ENCODE results near the gene ADARB1. TPM values are rescaled to one million over a fixed set of nuclear protein-coding genes. Genes with fewer than 3 reads are reported as not detected.
A peak's percentile ranks its signal among the peaks of the same experiment; 100 is the strongest.

The ADARB1 gene
- total RNA-seq, 1 experiment from 2014 or later, result 8.4 TPM

- no peak overlapping the region for H3K4me3 ChIP-seq
- no peaks in the 10 kb centered on the region for H3K36me3 ChIP-seq
- H3K27me3 ChIP-seq, result no peaks in the 10 kb centered on the region
- no peak for DNase-seq
- H3K4me1 ChIP-seq, result no peaks in the 10 kb centered on the region; the same call in 1 of the 2 replicates
- H3K9me3 ChIP-seq (replicated peaks), result no peaks in the 10 kb centered on the region
- H3K27ac ChIP-seq, result no peak overlapping the region
These were observed 9.7 kb downstream of the ADARB1 start for GRCh38 chr21:45084121-45084520.

GRCh38 chr21:45084881-45085536 lies 10.6 kb downstream of the ADARB1 start:
- no peaks in the 10 kb centered on the region for H3K9me3 ChIP-seq (replicated peaks)
- no peak for DNase-seq
- no peaks in the 10 kb centered on the region; the same call in 1 of the 2 replicates for H3K4me1 ChIP-seq
- no peaks in the 10 kb centered on the region for H3K27me3 ChIP-seq
- H3K36me3 ChIP-seq, result no peaks in the 10 kb centered on the region
- no peak overlapping the region for H3K4me3 ChIP-seq
- no peak overlapping the region for H3K27ac ChIP-seq

GRCh38 chr21:45085700-45086099 lies 11.3 kb downstream of the ADARB1 start:
- Histone ChIP-seq H3K27ac (no peak overlapping the region), H3K4me3 (no peak overlapping the region), H3K9me3 (replicated peaks) (no peaks in the 10 kb centered on the region), H3K4me1 (no peaks in the 10 kb centered on the region; the same call in 1 of the 2 replicates), H3K36me3 (no peaks in the 10 kb centered on the region), H3K27me3 (no peaks in the 10 kb centered on the region)
- DNase-seq, result no peak

GRCh38 chr21:45086337-45086958 lies 12.1 kb downstream of the ADARB1 start:
- no peak overlapping the region for H3K27ac ChIP-seq
- H3K27me3 ChIP-seq, result no peaks in the 10 kb centered on the region
- no peaks in the 10 kb centered on the region for H3K36me3 ChIP-seq
- no peaks in the 10 kb centered on the region for H3K9me3 ChIP-seq (replicated peaks)
- peaks cover 3% of the 10 kb centered on the region for H3K4me1 ChIP-seq
- DNase-seq, result no peak
- no peak overlapping the region for H3K4me3 ChIP-seq

- H3K4me1 ChIP-seq, result peaks cover 5% of the 10 kb centered on the region
- H3K27me3 ChIP-seq, result no peaks in the 10 kb centered on the region
- no peaks in the 10 kb centered on the region for H3K9me3 ChIP-seq (replicated peaks)
These were observed 12.8 kb downstream of the ADARB1 start for GRCh38 chr21:45087022-45087823.

GRCh38 chr21:45088116-45088515 lies 13.7 kb downstream of the ADARB1 start:
- Histone ChIP-seq H3K9me3 (replicated peaks) (no peaks in the 10 kb centered on the region), H3K27me3 (no peaks in the 10 kb centered on the region), H3K36me3 (no peaks in the 10 kb centered on the region), H3K4me3 (no peak overlapping the region), H3K27ac (no peak overlapping the region), H3K4me1 (peaks cover 5% of the 10 kb centered on the region)
- DNase-seq, result no peak

More at GRCh38 chr21:45087022-45087823, 12.8 kb downstream of the ADARB1 start:
- DNase-seq, result no peak
- Histone ChIP-seq H3K36me3 (no peaks in the 10 kb centered on the region), H3K27ac (no peak overlapping the region), H3K4me3 (no peak overlapping the region)

GRCh38 chr21:45088729-45089128 lies 14.3 kb downstream of the ADARB1 start:
- peaks cover 5% of the 10 kb centered on the region for H3K4me1 ChIP-seq
- H3K27ac ChIP-seq, result no peak overlapping the region
- H3K36me3 ChIP-seq, result no peaks in the 10 kb centered on the region
- DNase-seq, result no peak
- no peaks in the 10 kb centered on the region for H3K9me3 ChIP-seq (replicated peaks)
- H3K27me3 ChIP-seq, result no peaks in the 10 kb centered on the region
- H3K4me3 ChIP-seq, result no peak overlapping the region

- Histone ChIP-seq H3K4me1 (peaks cover 5% of the 10 kb centered on the region), H3K27me3 (no peaks in the 10 kb centered on the region), H3K36me3 (no peaks in the 10 kb centered on the region), H3K27ac (no peak overlapping the region), H3K4me3 (no peak overlapping the region), H3K9me3 (replicated peaks) (no peaks in the 10 kb centered on the region)
- DNase-seq, result no peak
These were observed 15.6 kb downstream of the ADARB1 start for GRCh38 chr21:45089964-45090363.

- no peak for DNase-seq
- no peaks in the 10 kb centered on the region for H3K36me3 ChIP-seq
- no peaks in the 10 kb centered on the region for H3K27me3 ChIP-seq
- H3K9me3 ChIP-seq (replicated peaks), result no peaks in the 10 kb centered on the region
- H3K4me3 ChIP-seq, result no peak overlapping the region
- peaks cover 5% of the 10 kb centered on the region for H3K4me1 ChIP-seq
- H3K27ac ChIP-seq, result no peak overlapping the region
These were observed 16.6 kb downstream of the ADARB1 start for GRCh38 chr21:45090966-45091365.

- Histone ChIP-seq H3K9me3 (replicated peaks) (no peaks in the 10 kb centered on the region), H3K36me3 (no peaks in the 10 kb centered on the region), H3K27me3 (no peaks in the 10 kb centered on the region), H3K4me3 (no peak overlapping the region), H3K27ac (no peak overlapping the region), H3K4me1 (peaks cover 5% of the 10 kb centered on the region)
- peak in 1 of 2 experiments; percentile 35 for DNase-seq
These were observed 17.4 kb downstream of the ADARB1 start for GRCh38 chr21:45091550-45092322.

GRCh38 chr21:45093035-45093532 lies 18.7 kb downstream of the ADARB1 start:
- Histone ChIP-seq H3K9me3 (replicated peaks) (no peaks in the 10 kb centered on the region), H3K4me1 (peaks cover 5% of the 10 kb centered on the region), H3K36me3 (no peaks in the 10 kb centered on the region), H3K4me3 (no peak overlapping the region), H3K27me3 (no peaks in the 10 kb centered on the region), H3K27ac (no peak overlapping the region)
- no peak for DNase-seq

- Histone ChIP-seq H3K4me1 (peaks cover 5% of the 10 kb centered on the region), H3K9me3 (replicated peaks) (no peaks in the 10 kb centered on the region), H3K27ac (no peak overlapping the region), H3K36me3 (no peaks in the 10 kb centered on the region), H3K4me3 (no peak overlapping the region), H3K27me3 (no peaks in the 10 kb centered on the region)
- no peak for DNase-seq
These were observed 20.0 kb downstream of the ADARB1 start for GRCh38 chr21:45094412-45094811.

- Histone ChIP-seq H3K27ac (no peak overlapping the region), H3K4me1 (peaks cover 5% of the 10 kb centered on the region)
These were observed 21.1 kb downstream of the ADARB1 start for GRCh38 chr21:45095505-45095904.

GRCh38 chr21:45096217-45096616 lies 21.8 kb downstream of the ADARB1 start:
- Histone ChIP-seq H3K27me3 (no peaks in the 10 kb centered on the region), H3K4me3 (no peak overlapping the region), H3K4me1 (peaks cover 4% of the 10 kb centered on the region), H3K9me3 (replicated peaks) (no peaks in the 10 kb centered on the region), H3K27ac (no peak overlapping the region), H3K36me3 (no peaks in the 10 kb centered on the region)
- DNase-seq, result no peak

More at GRCh38 chr21:45095505-45095904, 21.1 kb downstream of the ADARB1 start:
- no peak for DNase-seq
- Histone ChIP-seq H3K9me3 (replicated peaks) (no peaks in the 10 kb centered on the region), H3K4me3 (no peak overlapping the region), H3K27me3 (no peaks in the 10 kb centered on the region), H3K36me3 (no peaks in the 10 kb centered on the region)
